Activated naive CD4-positive, alpha-beta T cell treated with anti-CD3 and anti-CD28 coated beads, Interleukin-2, amount 50 U/mL, for 72 hours (primary cell): ENCODE results near the gene COL8A1. TPM values are rescaled to one million over a fixed set of nuclear protein-coding genes. Genes with fewer than 3 reads are reported as not detected.

Experiments used
- ATAC-seq, 2 donors: fragments of 150-1000 bp; cut with Tn5 transposase; 2 replicates each; pipeline ENCODE4 v1.10.0; 2021; ENCODE audit warnings: mild to moderate bottlenecking in 2 of 2, moderate library complexity in 2 of 2
- DNase-seq, 2 donors: peaks; one replicate each; pipeline ENCODE4 v3.0.0; 2021 to 2022; ENCODE audit warnings: low spot score in 2 of 2
- H3K27ac Mint-ChIP-seq, 2 donors: one replicate each; pipeline ENCODE4 v1.8.0; 2022; ENCODE audit warnings: mild to moderate bottlenecking in 2 of 2, mixed read lengths in 2 of 2
- H3K36me3 Mint-ChIP-seq, 2 donors: one replicate each; pipeline ENCODE4 v1.8.0; 2022; ENCODE audit warnings: mixed read lengths in 2 of 2
- H3K9me3 Mint-ChIP-seq, 2 donors: one replicate each; pipeline ENCODE4 v1.8.0; 2022; ENCODE audit warnings: mixed read lengths in 2 of 2
- total RNA-seq, 2 donors: library from RNA; stranded (reverse); gene quantifications; one replicate each; pipeline ENCODE4 v1.2.3, GENCODE V29; 2022

COL8A1 gene
- total RNA-seq, 2 donors from 2014 or later = 0.07 TPM; not detected in 1

- H3K27ac Mint-ChIP-seq = no peak overlapping the region
- DNase-seq (no peak), ATAC-seq (no peak)
- no peaks in the 10 kb centered on the region for H3K9me3 Mint-ChIP-seq
- no peaks in the 10 kb centered on the region for H3K36me3 Mint-ChIP-seq
Observed at GRCh38 chr3:99848433-99848832, 210.0 kb downstream of the COL8A1 start.

Other genes starting within 250 kb of the COL8A1 start
- 10 to 100 TPM; 35.8 to 74.3 TPM for gene CMSS1, start 179.3 kb downstream of the COL8A1 start, total RNA-seq